Peyer's patch (tissue), 4 donors: ENCODE measurements around the gene CACNA1B. TPM values are rescaled to one million over a fixed set of nuclear protein-coding genes. Genes with fewer than 3 reads are reported as not detected.

Experiments used
- DNase-seq, 3 donors: peaks; one replicate each; pipeline ENCODE4 v3.0.0-alpha.2; 2017 to 2019
- H3K27ac ChIP-seq, 4 donors: fragments of 200-600 bp; sonication (generic); one replicate each; pipeline ENCODE4 v1.5.1; 2016 to 2019
- H3K27me3 ChIP-seq, 2 donors: fragments of 200-600 bp; sonication (generic); one replicate each; pipeline ENCODE4 v1.5.1; 2019
- H3K36me3 ChIP-seq, 3 donors: fragments of 200-600 bp; sonication (generic); one replicate each; pipeline ENCODE4 v1.5.1; 2016 to 2019
- H3K4me1 ChIP-seq, 4 donors: fragments of 200-600 bp; sonication (generic); one replicate each; pipeline ENCODE4 v1.5.1; 2016 to 2019
- H3K4me3 ChIP-seq, 4 donors: fragments of 200-600 bp; sonication (generic); 1 replicate in 3 of 4; 2 replicates in 1 of 4; pipeline ENCODE4 v1.5.1; 2016 to 2019; ENCODE audit warnings: mild to moderate bottlenecking in 1 of 4
- H3K9me3 ChIP-seq, 4 donors: fragments of 200-600 bp; sonication (generic); one replicate each; pipeline ENCODE4 v1.5.1; 2016 to 2019; ENCODE audit warnings: mild to moderate bottlenecking in 1 of 4
- CTCF ChIP-seq, 6 experiments: fragments of 450-650 bp in 4 of 6; fragments of 200-600 bp in 2 of 6; sonication (generic) in 1 of 6; IDR thresholded peaks; one replicate each; pipeline ENCODE4 v1.5.1; 2017 to 2019; ENCODE audit warnings: antibody characterized with exemption in 6 of 6, mild to moderate bottlenecking in 3 of 6, moderate library complexity in 1 of 6
- POLR2A ChIP-seq, 2 donors: fragments of 450-650 bp; IDR thresholded peaks; one replicate each; pipeline ENCODE4 v1.5.1; 2017; ENCODE audit warnings: antibody characterized with exemption in 2 of 2, mild to moderate bottlenecking in 2 of 2, moderate library complexity in 2 of 2
- total RNA-seq, 4 donors: library from RNA; depleted of rRNA; stranded (reverse); fragments of >200 nt; gene quantifications; one replicate each; pipeline ENCODE4 v1.1.0, GENCODE V29; 2016

CACNA1B gene
- total RNA-seq, 4 donors from 2014 or later, result 0.13 to 0.83 (median 0.38) TPM; not detected in 1

GRCh38 chr9:138072161-138072842, 194.7 kb downstream of the CACNA1B start:
- Histone ChIP-seq H3K4me1 (no peaks in the 10 kb centered on the region), H3K27ac (no peak overlapping the region), H3K9me3 (no peaks in the 10 kb centered on the region), H3K36me3 (no peaks in the 10 kb centered on the region), H3K27me3 (no peaks in the 10 kb centered on the region), H3K4me3 (no peak overlapping the region)
- DNase-seq, result peak; percentile 5 to 32 (median 17)
- TF ChIP-seq CTCF (IDR thresholded peaks at IDR 0.05) (no peak), POLR2A (IDR thresholded peaks at IDR 0.05) (no peak)

- TF ChIP-seq CTCF (IDR thresholded peaks at IDR 0.05) (no peak), POLR2A (IDR thresholded peaks at IDR 0.05) (no peak)
- Histone ChIP-seq H3K27me3 (no peaks in the 10 kb centered on the region), H3K36me3 (no peaks in the 10 kb centered on the region), H3K4me1 (no peaks in the 10 kb centered on the region), H3K4me3 (no peak overlapping the region), H3K9me3 (no peaks in the 10 kb centered on the region), H3K27ac (no peak overlapping the region)
- DNase-seq, result peak; percentile 0 to 34 (median 25)
Observed at GRCh38 chr9:138072897-138073296, 195.3 kb downstream of the CACNA1B start.

GRCh38 chr9:138073408-138073807, 195.8 kb downstream of the CACNA1B start:
- H3K4me1 ChIP-seq, result no peaks in the 10 kb centered on the region
- no peaks in the 10 kb centered on the region for H3K27me3 ChIP-seq
- DNase-seq, result peak; percentile 7 to 26 (median 9)
- no peaks in the 10 kb centered on the region for H3K9me3 ChIP-seq
- no peaks in the 10 kb centered on the region for H3K36me3 ChIP-seq
- no peak overlapping the region for H3K27ac ChIP-seq
- no peak for TF ChIP-seq CTCF (IDR thresholded peaks at IDR 0.05)
- no peak for TF ChIP-seq POLR2A (IDR thresholded peaks at IDR 0.05)
- no peak overlapping the region for H3K4me3 ChIP-seq

GRCh38 chr9:138073808-138074207, 196.2 kb downstream of the CACNA1B start:
- Histone ChIP-seq H3K4me3 (no peak overlapping the region), H3K27me3 (no peaks in the 10 kb centered on the region), H3K9me3 (no peaks in the 10 kb centered on the region), H3K27ac (no peak overlapping the region), H3K36me3 (no peaks in the 10 kb centered on the region), H3K4me1 (no peaks in the 10 kb centered on the region)
- peak; percentile 1 to 22 (median 16) for DNase-seq
- TF ChIP-seq POLR2A (IDR thresholded peaks at IDR 0.05) (no peak), CTCF (IDR thresholded peaks at IDR 0.05) (no peak)

- Histone ChIP-seq H3K4me1 (no peaks in the 10 kb centered on the region), H3K4me3 (no peak overlapping the region), H3K27ac (no peak overlapping the region), H3K9me3 (no peaks in the 10 kb centered on the region), H3K36me3 (no peaks in the 10 kb centered on the region), H3K27me3 (no peaks in the 10 kb centered on the region)
- TF ChIP-seq CTCF (IDR thresholded peaks at IDR 0.05), result no peak
- TF ChIP-seq POLR2A (IDR thresholded peaks at IDR 0.05), result no peak
- peak; percentile 4 to 22 (median 20) for DNase-seq
Observed at GRCh38 chr9:138074516-138074915, 196.9 kb downstream of the CACNA1B start.
